Ovary (tissue), 9 donors: ENCODE measurements around the gene FAM98B. TPM values are rescaled to one million over a fixed set of nuclear protein-coding genes. Genes with fewer than 3 reads are reported as not detected.

Source experiments
- DNase-seq, 5 donors: peaks; one replicate each; pipeline ENCODE4 v3.0.0-alpha.2; 2019 to 2020
- H3K27ac ChIP-seq, 2 donors: fragments of 200-600 bp; one replicate each; pipeline versions ENCODE4 v1.5.1 to v1.8.0; 2019 to 2022
- H3K27me3 ChIP-seq: fragments of 200-600 bp; one replicate; pipeline ENCODE4 v1.8.0; 2022
- H3K36me3 ChIP-seq: fragments of 200-600 bp; sonication (generic); one replicate; pipeline ENCODE4 v1.5.1; 2019
- H3K4me1 ChIP-seq: one replicate; pipeline ENCODE4 v1.8.1; 2013; ENCODE audit warnings: mild to moderate bottlenecking, moderate library complexity; ENCODE audit not compliant: insufficient read depth
- H3K4me3 ChIP-seq: fragments of 200-600 bp; sonication (generic); one replicate; pipeline ENCODE4 v1.5.1; 2017
- H3K9me3 ChIP-seq, 2 donors: fragments of 200-600 bp in 1 of 2; sonication (generic) in 1 of 2; one replicate each; pipeline versions ENCODE4 v1.5.1 to v1.8.1; 2013 to 2019; ENCODE audit warnings: mild to moderate bottlenecking in 1 of 2, moderate library complexity in 1 of 2
- EP300 ChIP-seq: sonication (generic); formaldehyde crosslinking; IDR thresholded peaks from one replicate; pipeline ENCODE4 v1.6.1; 2017; ENCODE audit warnings: antibody characterized with exemption
- POLR2A ChIP-seq: fragments of 450-650 bp; IDR thresholded peaks from one replicate; pipeline ENCODE4 v1.6.1; 2017; ENCODE audit warnings: antibody characterized with exemption, mild to moderate bottlenecking, moderate library complexity
- WGBS, 3 donors: extraction: QIAGEN DNeasy Blood & Tissue Kit in 1 of 3; methylation state at CpG; one replicate each; pipeline versions ENCODE4 v1.1.5 to v1.1.7; 2013 to 2017; 5-methylcytosine and 5-hydroxymethylcytosine counted together
- intact Hi-C, 4 donors: fragments of 100-400 bp; cut with DNase I; formaldehyde crosslinking; loops; one replicate each; pipeline versions ENCODE4 v1.11.0 to v1.15.1; 2022 to 2023
- polyA plus RNA-seq, 2 donors: library from polyadenylated mRNA; stranded (reverse); fragments of 200-250 nt in 1 of 2; fragments of 350-450 nt in 1 of 2; fragmentation: Illumina TruSeq in 1 of 2; extraction: RNeasy Lipid Tissue Mini Kit (QIAGEN cat#74804) in 1 of 2; gene quantifications; one replicate each; pipeline ENCODE4 v1.2.3, GENCODE V29; 2013 to 2014
- total RNA-seq, 7 donors: library from RNA; depleted of rRNA in 2 of 7; stranded (reverse); fragments of >200 nt in 2 of 7; fragmentation: NEBNext Ultra II Directional in 3 of 7; extraction: Animal tissue kit (Norgen Biotek cat#: 25700) in 3 of 7; gene quantifications; one replicate each; pipeline versions ENCODE4 v1.1.0 to v1.2.4, GENCODE V29; 2016 to 2023
- TF ChIP-seq, protein P1 (sequence below), 3 donors: fragments of 450-650 bp in 2 of 3; fragments of 200-600 bp in 1 of 3; IDR thresholded peaks; one replicate each; pipeline versions ENCODE4 v1.5.1 to v1.8.0; 2016 to 2022; ENCODE audit warnings: antibody characterized with exemption in 3 of 3, mild to moderate bottlenecking in 1 of 3
- donor health status: DM: no; HTN: no; CAD: no; lungs with moderate emphysema.
- donor health status: DM: no; HTN: no; CAD: no.
- donor health status: Bipolar disorder and iron deficiency.
- donor health status: DM: yes; HTN: yes; CAD: no.
- donor health status: DM: no; HTN: no; CAD: no.
- donor health status: DM: yes; HTN: yes; CAD: no.

Gene FAM98B
- total and polyA plus RNA-seq, 9 donors, result 9.4 to 35.3 (median 19.8) TPM

DNA sequence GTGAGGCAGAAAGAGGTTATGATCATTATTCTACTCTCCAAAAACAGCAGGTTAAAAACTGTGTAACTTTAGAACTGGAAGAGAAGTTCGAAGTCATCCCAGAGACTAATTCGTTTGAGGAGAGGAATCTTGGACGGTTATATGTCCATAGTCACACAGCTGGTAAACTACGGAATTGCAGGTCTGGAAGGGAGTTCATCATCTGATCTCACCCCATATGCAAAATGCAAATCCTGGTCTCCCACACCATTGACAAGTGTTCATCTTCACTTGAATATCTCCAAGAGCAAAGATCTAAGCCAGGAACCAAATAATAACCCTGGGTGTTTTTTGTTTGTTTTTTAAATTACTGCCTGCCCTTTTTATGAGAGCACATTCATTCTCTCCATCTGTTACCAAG is 53.1 kb downstream of the FAM98B start:
- no peaks in the 10 kb centered on the region for H3K36me3 ChIP-seq
- H3K27me3 ChIP-seq, result no peaks in the 10 kb centered on the region
- DNase-seq, result no peak
- H3K27ac ChIP-seq, result no peak overlapping the region
- H3K4me3 ChIP-seq, result no peak overlapping the region
- intact Hi-C loops, result no loop called here
- TF ChIP-seq, protein P1, sequence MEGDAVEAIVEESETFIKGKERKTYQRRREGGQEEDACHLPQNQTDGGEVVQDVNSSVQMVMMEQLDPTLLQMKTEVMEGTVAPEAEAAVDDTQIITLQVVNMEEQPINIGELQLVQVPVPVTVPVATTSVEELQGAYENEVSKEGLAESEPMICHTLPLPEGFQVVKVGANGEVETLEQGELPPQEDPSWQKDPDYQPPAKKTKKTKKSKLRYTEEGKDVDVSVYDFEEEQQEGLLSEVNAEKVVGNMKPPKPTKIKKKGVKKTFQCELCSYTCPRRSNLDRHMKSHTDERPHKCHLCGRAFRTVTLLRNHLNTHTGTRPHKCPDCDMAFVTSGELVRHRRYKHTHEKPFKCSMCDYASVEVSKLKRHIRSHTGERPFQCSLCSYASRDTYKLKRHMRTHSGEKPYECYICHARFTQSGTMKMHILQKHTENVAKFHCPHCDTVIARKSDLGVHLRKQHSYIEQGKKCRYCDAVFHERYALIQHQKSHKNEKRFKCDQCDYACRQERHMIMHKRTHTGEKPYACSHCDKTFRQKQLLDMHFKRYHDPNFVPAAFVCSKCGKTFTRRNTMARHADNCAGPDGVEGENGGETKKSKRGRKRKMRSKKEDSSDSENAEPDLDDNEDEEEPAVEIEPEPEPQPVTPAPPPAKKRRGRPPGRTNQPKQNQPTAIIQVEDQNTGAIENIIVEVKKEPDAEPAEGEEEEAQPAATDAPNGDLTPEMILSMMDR (IDR thresholded peaks at IDR 0.05), result no peak
- no peak for TF ChIP-seq POLR2A
- no peaks in the 10 kb centered on the region for H3K9me3 ChIP-seq
- 13 to 23% (median 19%) methylated on average over 4 of the region's 4 CpGs for WGBS, 3 donors
- no peaks in the 10 kb centered on the region for H3K4me1 ChIP-seq

DNA sequence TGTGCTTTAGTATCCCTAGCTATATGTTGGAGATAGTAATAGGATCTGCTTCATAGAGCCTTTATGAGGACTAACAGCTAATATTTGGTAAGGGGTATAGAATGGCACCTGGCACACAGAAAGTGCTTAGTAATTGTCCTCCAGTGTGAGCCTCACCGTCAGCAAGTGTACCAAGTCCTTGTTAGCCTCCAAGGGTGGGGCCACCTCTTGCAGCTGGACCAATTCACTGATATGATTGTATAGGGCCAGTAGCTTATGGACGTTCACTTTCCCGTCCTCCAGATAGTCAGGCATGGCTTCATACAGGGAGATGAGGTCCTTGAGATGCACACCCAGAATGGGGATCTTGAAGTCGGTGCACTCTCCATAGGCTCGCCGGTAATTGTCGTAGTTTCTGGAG is 53.6 kb downstream of the FAM98B start:
- H3K36me3 ChIP-seq, result no peaks in the 10 kb centered on the region
- H3K4me3 ChIP-seq, result no peak overlapping the region
- no peaks in the 10 kb centered on the region for H3K27me3 ChIP-seq
- no peaks in the 10 kb centered on the region for H3K4me1 ChIP-seq
- 81 to 88% (median 87%) methylated on average over 7 of the region's 7 CpGs for WGBS, 3 donors
- TF ChIP-seq EP300 (no peak), POLR2A (no peak)
- TF ChIP-seq, protein P1 (IDR thresholded peaks at IDR 0.05), result no peak
- intact Hi-C loops, result no loop called here
- H3K27ac ChIP-seq, result no peak overlapping the region
- H3K9me3 ChIP-seq, result no peaks in the 10 kb centered on the region
- DNase-seq, result no peak

DNA sequence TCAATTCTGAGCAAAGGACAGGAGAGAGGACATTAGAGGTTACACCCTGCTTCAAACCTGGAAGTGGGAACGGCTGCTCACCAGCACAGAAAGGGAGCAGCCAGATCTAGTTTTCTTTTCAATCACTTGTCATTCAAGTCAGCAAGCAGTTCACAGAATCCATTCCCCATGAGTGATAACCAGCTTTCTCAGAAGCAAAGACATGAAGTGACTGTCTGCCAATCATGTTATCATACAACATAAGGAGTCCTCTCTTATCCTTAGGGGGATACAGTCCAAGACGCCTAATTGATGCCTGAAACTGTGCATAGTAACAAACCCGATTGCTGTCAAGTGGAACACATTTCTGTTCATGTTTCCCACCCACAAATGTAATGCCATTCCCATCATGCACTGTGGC is 54.7 kb downstream of the FAM98B start:
- 68 to 87% (median 79%) methylated on average over 3 of the region's 3 CpGs for WGBS, 3 donors

DNA sequence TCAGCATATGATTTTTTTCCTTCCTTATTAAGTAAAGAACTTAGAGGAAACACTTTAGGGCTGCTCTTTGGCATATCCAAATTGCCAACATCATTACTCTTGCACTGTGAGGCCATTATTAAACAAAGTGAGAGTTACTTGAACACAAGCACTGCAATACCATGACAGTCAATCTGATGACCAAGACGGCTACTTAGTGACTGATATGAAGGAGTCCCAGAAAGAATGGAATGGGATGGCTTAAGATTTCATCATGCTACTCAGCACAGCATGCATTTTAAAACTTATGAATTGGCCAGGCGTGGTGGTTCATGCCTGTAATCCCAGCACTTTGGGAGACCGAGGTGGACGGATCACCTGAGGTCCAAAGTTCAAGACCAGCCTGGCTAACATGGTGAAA is 55.2 kb downstream of the FAM98B start:
- TF ChIP-seq POLR2A (no peak), EP300 (no peak)
- TF ChIP-seq, protein P1 (IDR thresholded peaks at IDR 0.05), result no peak
- intact Hi-C loops, result no loop called here
- DNase-seq, result no peak
- no peaks in the 10 kb centered on the region for H3K27me3 ChIP-seq
- H3K4me3 ChIP-seq, result no peak overlapping the region
- no peaks in the 10 kb centered on the region for H3K9me3 ChIP-seq
- no peaks in the 10 kb centered on the region for H3K36me3 ChIP-seq
- no peaks in the 10 kb centered on the region for H3K4me1 ChIP-seq
- 90 to 91% (median 90%) methylated on average over 4 of the region's 4 CpGs for WGBS, 3 donors
- no peak overlapping the region for H3K27ac ChIP-seq

More for the DNA sequence above, 54.7 kb downstream of the FAM98B start:
- Histone ChIP-seq H3K36me3 (no peaks in the 10 kb centered on the region), H3K9me3 (no peaks in the 10 kb centered on the region), H3K4me1 (no peaks in the 10 kb centered on the region), H3K27ac (no peak overlapping the region), H3K4me3 (no peak overlapping the region), H3K27me3 (no peaks in the 10 kb centered on the region)
- DNase-seq, result no peak
- intact Hi-C loops, result no loop called here
- TF ChIP-seq EP300 (no peak), POLR2A (no peak)
- TF ChIP-seq, protein P1 (IDR thresholded peaks at IDR 0.05), result no peak

DNA sequence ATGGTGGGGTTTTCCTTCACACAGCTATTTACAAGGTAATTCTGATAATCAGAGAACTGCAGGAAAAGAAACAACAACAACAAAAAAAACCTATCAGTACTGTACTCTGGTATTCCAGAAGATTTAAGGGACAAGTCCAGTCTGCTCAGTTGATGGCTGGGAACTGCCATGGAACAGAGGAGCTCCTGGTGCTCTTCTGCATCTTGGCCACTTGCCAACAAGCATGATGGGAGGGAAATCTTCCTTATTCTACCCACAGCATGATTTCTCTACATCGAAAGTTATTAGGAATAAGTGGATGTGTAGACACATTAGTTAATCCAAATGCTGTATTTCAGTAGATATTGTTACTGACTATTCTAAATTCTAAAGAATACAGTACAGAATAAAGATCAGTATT is 59.0 kb downstream of the FAM98B start:
- H3K9me3 ChIP-seq, result no peaks in the 10 kb centered on the region
- 78 to 95% (median 82%) methylated on average over 1 of the region's 1 CpG for WGBS, 3 donors
- H3K4me1 ChIP-seq, result no peaks in the 10 kb centered on the region
- DNase-seq, result no peak
- H3K36me3 ChIP-seq, result no peaks in the 10 kb centered on the region
- no peak overlapping the region for H3K27ac ChIP-seq
- no peaks in the 10 kb centered on the region for H3K27me3 ChIP-seq
- TF ChIP-seq POLR2A (no peak), EP300 (no peak)
- TF ChIP-seq, protein P1 (IDR thresholded peaks at IDR 0.05), result no peak
- intact Hi-C loops, result no loop called here
- no peak overlapping the region for H3K4me3 ChIP-seq
